Smooth muscle cell (in vitro differentiated cells): ENCODE data around the gene LYRM9. TPM values are rescaled to one million over a fixed set of nuclear protein-coding genes. Genes with fewer than 3 reads are reported as not detected.
"Not testable (repeated sequence)": the region's sequence is repeated elsewhere in the genome, so short reads cannot be mapped to it uniquely, and the experiment has no call there.

ENCODE experiments used
- DNase-seq: peaks from one replicate; lab custom pipeline; 2025; ENCODE audit not compliant: unreplicated experiment; lab: John Stamatoyannopoulos, UW
- H2AFZ ChIP-seq: fragments of 200-600 bp; sonication (generic); 2 replicates; pipeline ENCODE4 v1.6.0; 2016; ENCODE audit warnings: antibody characterized with exemption, low read depth, mild to moderate bottlenecking
- H3F3A ChIP-seq: fragments of 200-600 bp; sonication (generic); 2 replicates; pipeline ENCODE4 v1.6.0; 2017; ENCODE audit warnings: antibody characterized with exemption, low read depth
- H3K27ac ChIP-seq: fragments of 200-600 bp; sonication (generic); 2 replicates; pipeline ENCODE4 v1.5.1; 2016; ENCODE audit warnings: low read depth, mild to moderate bottlenecking
- H3K27me3 ChIP-seq: fragments of 200-600 bp; sonication (generic); 2 replicates; pipeline ENCODE4 v1.6.1; 2016; ENCODE audit warnings: low read depth, mild to moderate bottlenecking
- H3K36me3 ChIP-seq: fragments of 200-600 bp; sonication (generic); 2 replicates; pipeline ENCODE4 v1.5.1; 2016; ENCODE audit warnings: low read depth
- H3K4me1 ChIP-seq: fragments of 200-600 bp; sonication (generic); 2 replicates; pipeline ENCODE4 v1.5.1; 2016; ENCODE audit warnings: low read depth
- H3K4me2 ChIP-seq: fragments of 200-600 bp; sonication (generic); 2 replicates; pipeline ENCODE4 v1.6.0; 2016; ENCODE audit warnings: mild to moderate bottlenecking
- H3K4me3 ChIP-seq: fragments of 200-600 bp; sonication (generic); 2 replicates; pipeline ENCODE4 v1.5.1; 2016; ENCODE audit warnings: mild to moderate bottlenecking
- H3K79me2 ChIP-seq: fragments of 200-600 bp; sonication (generic); 2 replicates; pipeline ENCODE4 v1.6.0; 2016; ENCODE audit warnings: low read depth, mild to moderate bottlenecking
- H3K9ac ChIP-seq: fragments of 200-600 bp; sonication (generic); 2 replicates; pipeline ENCODE4 v1.6.0; 2016; ENCODE audit warnings: low read depth
- H3K9me3 ChIP-seq: fragments of 200-600 bp; sonication (generic); replicated peaks from 2 replicates; pipeline ENCODE4 v1.5.1; 2016; ENCODE audit warnings: low read depth
- H4K20me1 ChIP-seq: fragments of 200-600 bp; sonication (generic); 2 replicates; pipeline ENCODE4 v1.6.0; 2016; ENCODE audit warnings: low read depth
- CTCF ChIP-seq: fragments of 200-600 bp; sonication (generic); IDR thresholded peaks from 2 replicates; pipeline ENCODE4 v1.5.1; 2017; ENCODE audit warnings: borderline replicate concordance, mild to moderate bottlenecking, antibody characterized with exemption; ENCODE audit not compliant: insufficient read depth, poor library complexity, severe bottlenecking
- WGBS: methylation state at CpG from one replicate; pipeline ENCODE4 v1.1.7; 2016; ENCODE audit warnings: low lambda C conversion rate; 5-methylcytosine and 5-hydroxymethylcytosine counted together
- polyA plus RNA-seq: library from polyadenylated mRNA; unstranded; fragments of >200 nt; fragmentation: Nextera tagmentation; extraction: Ambion mirVana; gene quantifications from 2 replicates; pipeline ENCODE4 v1.2.1, GENCODE V29; 2016
- total RNA-seq: library from RNA; depleted of rRNA; stranded (reverse); fragments of >200 nt; gene quantifications from 2 replicates; pipeline ENCODE4 v1.2.3, GENCODE V29; 2014

LYRM9 gene
- total and polyA plus RNA-seq, 2 experiments from 2014 or later, result 10.6 to 11.4 TPM

DNA sequence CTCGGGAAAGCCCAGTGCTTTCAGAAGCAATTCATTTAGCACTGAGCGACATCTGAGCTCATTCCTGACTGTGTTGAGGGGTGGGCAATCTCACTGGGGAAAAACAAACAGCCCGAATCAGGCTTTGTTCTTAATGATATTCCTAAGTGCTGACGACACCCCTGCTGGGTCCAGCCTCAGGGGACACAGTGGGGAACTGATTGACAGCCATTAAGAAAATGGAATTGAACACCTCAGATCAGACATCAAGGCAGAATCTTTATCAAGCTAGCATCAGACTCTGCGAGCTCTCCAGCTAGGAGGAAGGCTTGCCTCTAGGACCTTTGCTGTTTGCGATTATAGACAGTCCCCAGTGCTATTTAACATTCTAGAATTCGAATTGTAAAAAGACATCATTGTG lies 22.5 kb upstream of the LYRM9 start:
- Histone ChIP-seq H2AFZ (no peak overlapping the region), H3K27me3 (peaks cover 7% of the 10 kb centered on the region), H3K27ac (no peak overlapping the region), H3K4me3 (no peak overlapping the region), H3K4me1 (peaks cover 5% of the 10 kb centered on the region), H4K20me1 (no peaks in the 10 kb centered on the region), H3K9ac (no peak overlapping the region), H3K4me2 (no peak overlapping the region), H3K9me3 (no peaks in the 10 kb centered on the region), H3K36me3 (no peaks in the 10 kb centered on the region), H3F3A (no peaks in the 10 kb centered on the region), H3K79me2 (no peaks in the 10 kb centered on the region)
- DNase-seq, result no peak
- WGBS, result 10% methylated on average over 7 of the region's 7 CpGs
- no peak for TF ChIP-seq CTCF

DNA sequence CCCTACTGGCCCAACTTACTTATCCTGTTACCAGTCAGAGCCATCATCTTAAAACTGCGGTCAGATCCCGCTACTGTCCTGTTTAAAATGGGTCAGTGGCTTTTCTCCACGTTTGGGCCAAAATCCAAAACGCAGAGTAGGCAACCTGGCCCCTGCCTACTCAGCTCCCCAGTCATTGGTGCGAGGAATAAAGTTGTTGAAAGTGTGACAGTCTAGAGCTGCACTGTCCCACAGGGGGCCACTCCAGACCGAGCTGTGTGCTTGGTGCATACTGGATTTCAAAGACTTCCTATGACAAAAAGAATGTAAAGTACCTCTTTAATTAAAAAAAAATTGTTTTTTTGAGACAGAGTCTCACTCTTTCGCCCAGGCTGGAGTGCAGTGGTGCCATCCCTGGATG lies 21.2 kb upstream of the LYRM9 start:
- H3K4me3 ChIP-seq, result no peak overlapping the region
- H3K36me3 ChIP-seq, result no peaks in the 10 kb centered on the region
- H2AFZ ChIP-seq, result no peak overlapping the region
- H3K27ac ChIP-seq, result no peak overlapping the region
- H3K9me3 ChIP-seq, result no peaks in the 10 kb centered on the region
- no peak for TF ChIP-seq CTCF
- DNase-seq, result no peak
- H3K79me2 ChIP-seq, result no peaks in the 10 kb centered on the region
- no peaks in the 10 kb centered on the region for H3F3A ChIP-seq
- no peak overlapping the region for H3K9ac ChIP-seq
- H4K20me1 ChIP-seq, result no peaks in the 10 kb centered on the region
- WGBS, result 62% methylated on average over 7 of the region's 7 CpGs
- H3K4me2 ChIP-seq, result no peak overlapping the region
- peaks cover 7% of the 10 kb centered on the region for H3K27me3 ChIP-seq
- peaks cover 5% of the 10 kb centered on the region for H3K4me1 ChIP-seq

DNA sequence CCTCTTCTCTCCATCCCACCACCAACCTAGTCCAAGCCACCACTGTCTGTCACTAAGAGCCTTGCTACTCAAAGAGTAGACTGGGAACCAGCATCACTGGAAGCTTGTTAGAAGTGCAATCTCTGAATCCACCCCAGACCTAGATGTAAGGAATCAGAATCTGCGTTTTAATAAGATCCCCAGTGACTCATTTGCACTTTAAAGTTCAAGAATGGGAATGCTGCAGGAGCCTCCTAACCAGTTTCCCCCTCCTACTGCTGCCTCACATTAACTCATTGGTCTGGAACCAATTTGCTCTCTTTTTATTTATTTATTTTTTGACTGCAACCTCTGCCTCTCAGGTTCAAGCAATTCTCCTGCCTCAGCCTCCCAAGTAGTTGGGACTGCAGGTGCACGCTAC lies 19.8 kb upstream of the LYRM9 start:
- WGBS, result 51% methylated on average over 2 of the region's 2 CpGs
- H3K27ac ChIP-seq, result no peak overlapping the region
- no peak overlapping the region for H3K9ac ChIP-seq

DNA sequence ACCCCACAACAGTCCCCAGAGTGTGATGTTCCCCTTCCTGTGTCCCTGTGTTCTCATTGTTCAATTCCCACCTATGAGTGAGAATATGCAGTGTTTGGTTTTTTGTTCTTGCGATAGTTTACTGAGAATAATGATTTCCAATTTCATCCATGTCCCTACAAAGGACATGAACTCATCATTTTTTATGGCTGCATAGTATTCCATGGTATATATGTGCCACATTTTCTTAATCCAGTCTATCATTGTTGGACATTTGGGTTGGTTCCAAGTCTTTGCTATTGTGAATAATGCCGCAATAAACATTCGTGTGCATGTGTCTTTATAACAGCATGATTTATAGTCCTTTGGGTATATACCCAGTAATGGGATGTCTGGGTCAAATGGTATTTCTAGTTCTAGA lies 19.1 kb upstream of the LYRM9 start:
- H3K4me1 ChIP-seq, H4K20me1 ChIP-seq, H2AFZ ChIP-seq, H3K4me2 ChIP-seq, H3K36me3 ChIP-seq, H3K9me3 ChIP-seq, H3K27me3 ChIP-seq, H3K27ac ChIP-seq, H3K9ac ChIP-seq, H3F3A ChIP-seq, H3K4me3 ChIP-seq, DNase-seq, H3K79me2 ChIP-seq: not testable (repeated sequence)
- WGBS, result 98% methylated on average over 3 of the region's 3 CpGs

More for the DNA sequence above, 19.8 kb upstream of the LYRM9 start:
- Histone ChIP-seq H2AFZ (no peak overlapping the region), H3K36me3 (no peaks in the 10 kb centered on the region), H3K4me2 (no peak overlapping the region), H3K27me3 (peaks cover 7% of the 10 kb centered on the region), H3K4me1 (peaks cover 5% of the 10 kb centered on the region), H3K79me2 (no peaks in the 10 kb centered on the region), H3K4me3 (no peak overlapping the region), H4K20me1 (no peaks in the 10 kb centered on the region), H3K9me3 (no peaks in the 10 kb centered on the region), H3F3A (no peaks in the 10 kb centered on the region)
- no peak for TF ChIP-seq CTCF
- DNase-seq, result no peak
